ENCODE results near the gene VCL.
"Not testable (repeated sequence)": the region's sequence is repeated elsewhere in the genome, so short reads cannot be mapped to it uniquely, and the experiment has no call there.

The VCL gene

GRCh38 chr10:74011017-74011416 is 13.1 kb downstream of the VCL start:
- DNase-seq, result no peak

- DNase-seq, result no peak
These were observed 13.9 kb downstream of the VCL start for GRCh38 chr10:74011770-74012169.

GRCh38 chr10:74012480-74012879 is 14.6 kb downstream of the VCL start:
- DNase-seq, result no peak

GRCh38 chr10:74013004-74013403 is 15.1 kb downstream of the VCL start:
- no peak for DNase-seq

GRCh38 chr10:74014574-74014973 is 16.7 kb downstream of the VCL start:
- not testable (repeated sequence) for DNase-seq

GRCh38 chr10:74018241-74018640 is 20.3 kb downstream of the VCL start:
- no peak for DNase-seq

- no peak for DNase-seq
These were observed 23.5 kb downstream of the VCL start for GRCh38 chr10:74021248-74022055.

- DNase-seq, result no peak
These were observed 25.2 kb downstream of the VCL start for GRCh38 chr10:74022926-74023629.

GRCh38 chr10:74024600-74024999 is 26.7 kb downstream of the VCL start:
- DNase-seq, result no peak

GRCh38 chr10:74025380-74025978 is 27.6 kb downstream of the VCL start:
- no peak for DNase-seq

GRCh38 chr10:74026428-74027015 is 28.6 kb downstream of the VCL start:
- DNase-seq, result no peak

- DNase-seq, result no peak
These were observed 29.8 kb downstream of the VCL start for GRCh38 chr10:74027702-74028101.

GRCh38 chr10:74029943-74030342 is 32.0 kb downstream of the VCL start:
- no peak for DNase-seq

- DNase-seq, result not testable (repeated sequence)
These were observed 34.3 kb downstream of the VCL start for GRCh38 chr10:74032208-74032607.

GRCh38 chr10:74032900-74033655 is 35.2 kb downstream of the VCL start:
- DNase-seq, result no peak

GRCh38 chr10:74033702-74034101 is 35.8 kb downstream of the VCL start:
- DNase-seq, result no peak

GRCh38 chr10:74034301-74034700 is 36.4 kb downstream of the VCL start:
- DNase-seq, result no peak

- DNase-seq, result no peak
These were observed 37.4 kb downstream of the VCL start for GRCh38 chr10:74035303-74035702.

- DNase-seq, result no peak
These were observed 38.6 kb downstream of the VCL start for GRCh38 chr10:74036474-74036873.

GRCh38 chr10:74039561-74040145 is 41.7 kb downstream of the VCL start:
- no peak for DNase-seq

GRCh38 chr10:74040200-74041126 is 42.5 kb downstream of the VCL start:
- no peak for DNase-seq
